GM19240 (cell line): ENCODE results near the gene KRTAP4-8.
"Not testable (repeated sequence)": the region's sequence is repeated elsewhere in the genome, so short reads cannot be mapped to it uniquely, and the experiment has no call there.

Experiments used
- DNase-seq: peaks from one replicate; pipeline ENCODE4 v3.0.0; 2011; ENCODE audit warnings: low spot score; ENCODE audit not compliant: insufficient read length

KRTAP4-8 gene

DNA sequence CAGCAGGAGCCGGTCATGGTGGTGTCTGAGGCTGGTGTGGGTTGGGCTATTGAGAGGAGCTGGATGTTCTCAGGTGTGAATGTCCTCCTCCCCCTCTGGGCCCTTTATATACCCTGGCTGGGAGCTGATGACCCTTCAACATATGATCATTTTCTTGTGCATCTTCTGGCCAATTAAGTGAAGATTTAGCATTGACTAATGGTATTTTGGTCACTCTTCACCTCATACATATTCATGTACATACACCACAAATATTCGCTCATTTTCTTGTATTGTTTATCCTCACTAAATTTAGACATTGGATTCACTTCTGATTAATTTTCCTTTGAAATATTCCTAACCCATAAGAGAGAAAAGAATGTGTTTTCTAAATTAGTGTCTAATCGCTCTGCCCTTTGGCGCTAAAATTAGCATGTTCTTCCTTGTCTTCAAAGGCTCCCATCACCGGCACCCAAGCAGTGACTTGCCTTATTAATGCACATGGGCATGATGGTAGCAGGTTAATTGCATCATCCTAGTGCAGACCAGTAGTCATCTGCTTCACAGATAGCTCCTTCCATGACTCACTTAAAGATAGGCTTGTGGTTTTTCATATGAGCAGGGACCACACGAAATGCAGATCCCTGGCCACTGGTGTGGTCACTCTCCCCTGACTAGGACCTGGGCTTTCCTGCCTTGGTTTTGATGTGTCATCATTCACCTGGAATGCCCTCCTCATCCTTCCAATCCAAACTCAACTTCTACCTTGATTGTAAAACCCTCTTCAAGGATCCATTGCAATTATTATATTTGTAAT, 31.9 kb downstream of the KRTAP4-8 start, which contains the start of gene KRTAP2-4:
Gene KRTAP2-4, minus strand, starts transcription at position 51 of the 796 bp plus-strand sequence. Its CDS starts 34 bp downstream, at position 17.
- no peak for DNase-seq

- DNase-seq = not testable (repeated sequence)
These were observed 32.8 kb downstream of the KRTAP4-8 start for GRCh38 chr17:41065016-41065689.

DNA sequence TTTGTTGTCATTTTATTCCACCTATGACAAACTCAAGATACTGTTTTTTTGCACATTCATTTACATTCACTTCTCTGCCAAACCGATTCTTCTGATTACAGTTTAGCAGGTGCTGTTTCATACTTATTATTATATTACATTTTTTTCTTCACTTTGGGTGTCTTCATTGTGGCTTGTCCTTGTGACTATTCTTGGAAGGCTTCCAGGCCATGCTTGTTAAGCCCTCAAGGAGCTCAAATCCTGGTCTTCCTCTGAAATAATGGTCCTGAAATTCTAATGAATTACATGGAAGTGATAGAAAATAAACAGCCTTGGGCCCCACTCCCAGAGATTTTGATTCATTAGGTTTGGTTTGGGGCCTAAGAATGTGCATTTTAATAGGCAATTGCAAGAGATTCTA, 33.6 kb downstream of the KRTAP4-8 start:
- DNase-seq = no peak

- DNase-seq = no peak
These were observed 34.5 kb downstream of the KRTAP4-8 start for GRCh38 chr17:41063449-41063848.

- no peak for DNase-seq
These were observed 36.0 kb downstream of the KRTAP4-8 start for GRCh38 chr17:41061964-41062363.

- no peak for DNase-seq
These were observed 37.8 kb downstream of the KRTAP4-8 start, which contains the start of gene KRTAP2-3 for GRCh38 chr17:41060052-41060604. Gene KRTAP2-3 (minus strand): TSS chr17:41060114. CDS start chr17:41060050, 64 bp downstream.

DNA sequence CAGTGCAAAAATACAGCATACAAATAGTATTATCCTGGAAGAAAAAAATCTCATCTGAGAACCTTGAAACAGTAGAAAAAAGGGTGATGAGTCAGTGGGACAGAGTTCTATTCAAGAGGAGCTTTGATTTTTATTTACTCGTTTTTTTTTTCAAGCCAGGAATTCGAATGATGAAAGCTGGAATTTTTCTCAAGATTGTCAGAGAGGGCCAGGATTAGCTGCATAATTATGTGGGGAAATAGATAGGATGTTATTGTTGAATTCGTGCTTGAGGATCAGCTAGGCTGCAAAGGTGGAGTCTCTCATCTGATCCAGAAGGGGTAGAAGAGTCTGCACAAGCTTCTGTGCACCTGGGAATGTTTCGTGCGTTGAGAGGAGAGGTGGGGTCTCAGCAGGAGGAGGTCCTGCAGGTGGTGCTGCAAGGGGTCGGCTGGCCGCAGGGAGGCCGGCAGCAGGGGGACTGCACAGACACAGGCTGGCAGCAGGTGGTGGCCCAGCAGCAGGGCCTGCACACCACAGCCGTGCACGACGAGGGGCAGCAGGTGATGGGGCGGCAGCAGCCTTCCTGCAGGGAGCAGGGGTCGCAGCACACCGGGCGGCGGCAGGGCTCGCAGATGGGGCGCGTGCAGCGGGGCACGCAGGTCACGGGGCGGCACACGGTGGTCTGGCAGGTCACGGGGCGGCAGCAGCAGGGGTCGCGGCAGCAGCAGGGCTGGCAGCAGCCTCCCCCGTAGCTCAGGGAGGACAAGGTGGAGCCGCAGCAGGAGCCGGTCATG, 38.5 kb downstream of the KRTAP4-8 start:
- not testable (repeated sequence) for DNase-seq

- DNase-seq = no peak
These were observed 39.2 kb downstream of the KRTAP4-8 start for GRCh38 chr17:41058741-41059140.

- DNase-seq = no peak
These were observed 40.4 kb downstream of the KRTAP4-8 start for GRCh38 chr17:41057547-41057946.

DNA sequence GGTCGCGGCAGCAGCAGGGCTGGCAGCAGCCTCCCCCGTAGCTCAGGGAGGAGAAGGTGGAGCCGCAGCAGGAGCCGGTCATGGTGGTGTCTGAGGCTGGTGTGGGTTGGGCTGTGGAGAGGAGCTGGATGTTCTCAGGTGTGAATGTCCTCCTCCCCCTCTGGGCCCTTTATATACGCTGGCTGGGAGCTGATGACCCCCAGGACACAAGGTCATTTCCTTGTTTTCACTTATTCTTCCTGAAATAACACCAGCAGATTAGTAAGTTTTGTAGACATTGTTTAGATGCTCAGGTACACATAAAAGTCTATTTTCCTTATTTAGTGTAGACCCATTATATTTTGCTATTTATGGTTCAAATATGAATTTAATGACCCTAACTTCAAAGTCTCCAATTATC, 42.8 kb downstream of the KRTAP4-8 start, which contains the start of gene KRTAP2-2:
Gene KRTAP2-2, minus strand, starts transcription at position 101 of the 400 bp plus-strand sequence. Its CDS starts 19 bp downstream, at position 82.
- not testable (repeated sequence) for DNase-seq

DNA sequence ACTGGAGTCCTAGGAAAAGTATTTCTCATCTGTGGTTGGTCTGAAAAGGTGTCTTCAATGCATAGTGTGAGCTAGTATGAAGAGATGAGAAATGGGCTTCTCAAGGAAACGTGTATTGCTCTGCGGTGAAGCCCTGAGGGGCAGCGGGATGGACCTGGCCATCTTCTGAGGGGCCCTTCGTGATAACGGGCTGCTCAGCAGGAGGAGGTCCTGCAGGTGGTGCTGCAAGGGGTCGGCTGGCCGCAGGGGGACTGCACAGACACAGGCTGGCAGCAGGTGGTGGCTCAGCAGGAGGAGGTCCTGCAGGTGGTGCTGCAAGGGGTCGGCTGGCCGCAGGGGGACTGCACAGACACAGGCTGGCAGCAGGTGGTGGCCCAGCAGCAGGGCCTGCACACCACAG, 43.4 kb downstream of the KRTAP4-8 start:
- DNase-seq = not testable (repeated sequence)

DNA sequence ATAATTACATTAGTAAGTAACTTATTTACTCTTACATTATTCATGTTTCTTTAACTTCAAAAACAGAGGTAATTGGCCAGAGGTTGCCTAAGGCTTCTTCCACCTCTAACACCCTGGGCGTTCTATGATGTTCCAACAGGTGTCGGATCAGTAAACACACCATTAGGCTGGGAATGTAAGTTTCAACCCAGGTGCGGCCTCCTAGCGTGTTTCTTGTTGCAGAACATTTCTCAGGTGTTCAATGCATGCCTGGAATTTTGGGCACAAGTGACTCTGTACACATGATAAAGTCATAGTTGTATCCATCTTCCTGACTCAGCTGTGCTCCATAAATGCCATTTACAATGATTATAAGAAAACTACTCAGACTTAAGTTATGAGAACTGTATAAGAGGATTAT, 43.9 kb downstream of the KRTAP4-8 start:
- DNase-seq = no peak

GRCh38 chr17:41052566-41052965, 45.4 kb downstream of the KRTAP4-8 start:
- no peak for DNase-seq

DNA sequence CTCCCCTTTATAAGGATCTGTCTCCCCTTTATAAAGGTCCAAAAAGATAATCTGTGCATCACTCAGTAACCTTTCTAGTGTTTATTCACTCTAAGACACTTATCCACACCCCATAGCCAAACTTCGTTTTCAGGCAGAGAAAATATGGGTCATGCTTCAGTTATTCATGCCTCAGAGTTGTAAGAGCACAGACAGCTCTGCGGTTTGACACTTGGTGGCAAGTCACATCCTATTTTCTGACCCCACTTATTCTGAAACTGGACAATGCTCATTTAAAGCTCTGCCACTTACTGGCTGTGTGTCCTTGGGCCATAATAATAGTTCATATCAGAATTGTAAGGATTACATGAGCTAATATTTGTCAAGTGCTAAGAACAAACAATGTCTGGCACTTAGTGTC, 48.8 kb downstream of the KRTAP4-8 start:
- no peak for DNase-seq

GRCh38 chr17:41048441-41048840, 49.5 kb downstream of the KRTAP4-8 start:
- no peak for DNase-seq
